ENCODE data around the gene DGKD.

DNA sequence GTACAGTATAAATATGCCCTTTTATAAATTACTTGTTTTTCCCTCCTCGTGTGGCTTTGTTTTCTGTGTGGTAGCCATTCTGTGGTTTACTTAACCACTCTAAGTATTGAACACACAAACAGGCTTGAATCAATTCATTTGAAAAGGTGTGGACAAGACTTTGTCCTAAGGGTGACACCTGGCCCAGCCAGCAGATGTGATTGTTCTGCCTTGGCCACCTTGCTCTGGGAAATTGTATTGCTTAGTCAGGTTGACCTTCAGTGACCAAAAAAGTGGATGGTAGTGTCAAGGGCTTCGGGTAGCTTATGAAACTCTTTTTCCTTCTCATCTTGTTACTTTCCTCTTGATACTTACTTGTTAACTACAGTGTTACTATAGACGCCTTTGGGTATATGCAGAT is 61.9 kb downstream of the DGKD start:
- TF ChIP-seq, protein P1, sequence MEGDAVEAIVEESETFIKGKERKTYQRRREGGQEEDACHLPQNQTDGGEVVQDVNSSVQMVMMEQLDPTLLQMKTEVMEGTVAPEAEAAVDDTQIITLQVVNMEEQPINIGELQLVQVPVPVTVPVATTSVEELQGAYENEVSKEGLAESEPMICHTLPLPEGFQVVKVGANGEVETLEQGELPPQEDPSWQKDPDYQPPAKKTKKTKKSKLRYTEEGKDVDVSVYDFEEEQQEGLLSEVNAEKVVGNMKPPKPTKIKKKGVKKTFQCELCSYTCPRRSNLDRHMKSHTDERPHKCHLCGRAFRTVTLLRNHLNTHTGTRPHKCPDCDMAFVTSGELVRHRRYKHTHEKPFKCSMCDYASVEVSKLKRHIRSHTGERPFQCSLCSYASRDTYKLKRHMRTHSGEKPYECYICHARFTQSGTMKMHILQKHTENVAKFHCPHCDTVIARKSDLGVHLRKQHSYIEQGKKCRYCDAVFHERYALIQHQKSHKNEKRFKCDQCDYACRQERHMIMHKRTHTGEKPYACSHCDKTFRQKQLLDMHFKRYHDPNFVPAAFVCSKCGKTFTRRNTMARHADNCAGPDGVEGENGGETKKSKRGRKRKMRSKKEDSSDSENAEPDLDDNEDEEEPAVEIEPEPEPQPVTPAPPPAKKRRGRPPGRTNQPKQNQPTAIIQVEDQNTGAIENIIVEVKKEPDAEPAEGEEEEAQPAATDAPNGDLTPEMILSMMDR (IDR thresholded peaks at IDR 0.05): no peak
- TF ChIP-seq POLR2A (IDR thresholded peaks at IDR 0.05): no peak
